ENCODE measurements around the gene BMP5.

The BMP5 gene

DNA sequence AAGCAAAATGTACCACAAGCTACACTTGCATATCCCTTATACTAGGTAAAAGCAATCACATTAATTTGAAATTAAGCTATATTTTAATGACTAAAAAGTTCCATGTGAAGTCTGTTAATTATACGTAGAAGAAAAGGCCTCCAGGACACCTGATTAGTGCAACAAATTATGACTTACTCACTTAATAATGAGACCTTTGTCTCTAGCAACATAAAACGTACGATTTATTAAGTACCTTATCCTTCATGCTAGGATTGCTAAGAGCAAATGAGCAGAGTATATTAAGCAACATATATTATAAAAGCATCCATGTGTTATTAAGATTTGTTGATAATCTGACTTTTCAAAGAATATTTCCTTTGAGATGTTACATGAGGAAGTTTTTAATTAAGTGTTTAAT is 2.5 kb downstream of the BMP5 start:
- no peak for DNase-seq (ENCODE audit: low read depth)

DNA sequence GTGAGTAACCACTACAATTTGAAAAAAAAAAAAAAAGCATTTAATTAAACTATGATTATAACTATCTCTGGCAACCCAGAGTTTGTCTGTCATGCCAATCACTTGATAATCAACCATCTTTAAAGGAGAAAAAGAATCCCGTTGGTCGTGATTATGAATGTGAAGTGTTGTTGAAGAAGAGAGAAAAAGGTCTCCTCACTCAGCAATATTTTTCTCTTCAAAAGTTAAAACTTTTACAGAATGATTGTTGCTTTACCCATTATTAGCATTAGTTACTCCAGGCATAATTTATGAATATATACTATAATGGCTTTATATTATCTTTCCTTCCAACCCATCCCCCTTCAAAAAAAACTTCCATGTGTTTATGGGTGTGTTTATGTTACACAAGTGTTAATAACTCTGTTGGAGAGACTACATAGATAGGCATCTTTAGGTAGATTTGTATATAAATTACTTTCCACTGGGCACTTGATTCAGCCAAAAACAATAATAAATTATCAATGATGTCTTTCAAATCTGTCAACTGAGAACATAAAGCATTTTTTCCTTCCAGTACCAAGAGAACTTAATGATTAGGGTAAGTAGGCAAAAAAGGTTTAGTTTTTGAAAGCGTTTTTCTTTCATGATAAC is 5.1 kb downstream of the BMP5 start:
- no peak for DNase-seq (ENCODE audit: low read depth)

DNA sequence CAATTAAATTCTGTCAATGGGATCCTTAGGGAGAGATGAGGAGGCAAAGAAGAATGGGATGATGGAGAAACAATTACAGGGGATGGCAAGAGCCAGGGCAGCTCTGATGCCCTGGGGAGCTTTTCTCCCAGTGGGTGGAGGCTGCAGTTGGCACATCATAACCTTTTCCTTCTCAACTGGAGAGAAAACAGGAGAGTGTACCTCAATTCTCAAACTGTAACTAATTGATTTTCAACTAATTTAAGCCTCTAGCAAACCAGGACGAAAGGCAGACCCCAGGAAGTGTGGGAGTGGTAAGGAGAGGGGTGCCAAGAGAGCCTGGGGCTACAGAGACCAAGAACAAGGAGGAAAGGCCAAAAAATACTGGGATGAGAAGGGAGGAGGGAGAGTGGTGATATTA is 5.7 kb downstream of the BMP5 start:
- DNase-seq (ENCODE audit: low read depth) = no peak

DNA sequence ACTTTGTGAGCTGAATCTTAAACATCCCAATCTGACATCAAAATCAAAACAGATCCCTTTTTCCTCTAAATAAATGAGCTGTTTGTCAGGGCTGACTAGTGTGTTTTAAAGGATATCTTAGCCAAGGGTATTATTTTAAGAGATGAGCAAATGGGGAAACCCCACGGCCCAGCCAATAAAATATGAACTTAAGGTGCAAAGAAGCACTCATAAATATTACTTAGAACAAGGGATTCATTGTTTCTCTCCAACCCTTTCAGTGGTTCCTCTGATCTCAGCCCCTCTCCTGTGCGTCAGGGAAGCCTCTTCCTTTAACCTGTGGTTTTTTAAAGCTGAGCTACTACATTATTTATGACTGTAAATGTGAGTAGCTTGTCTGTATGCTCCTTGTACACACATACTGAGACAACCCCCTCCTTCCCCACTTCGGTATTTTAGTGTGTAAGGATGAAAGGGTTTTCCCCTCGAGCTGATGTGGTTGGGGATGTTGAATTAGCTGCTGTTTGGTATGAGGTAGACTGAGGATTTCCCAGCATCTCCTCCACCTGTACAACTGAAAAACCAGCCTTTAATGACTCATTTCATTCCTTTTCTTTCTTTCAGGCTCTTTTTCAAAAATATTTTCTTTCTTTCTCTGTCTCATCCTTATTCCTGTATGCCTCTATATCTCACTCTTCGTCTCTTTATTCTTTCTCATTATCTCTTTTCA is 6.5 kb downstream of the BMP5 start:
- DNase-seq (ENCODE audit: low read depth) = no peak

DNA sequence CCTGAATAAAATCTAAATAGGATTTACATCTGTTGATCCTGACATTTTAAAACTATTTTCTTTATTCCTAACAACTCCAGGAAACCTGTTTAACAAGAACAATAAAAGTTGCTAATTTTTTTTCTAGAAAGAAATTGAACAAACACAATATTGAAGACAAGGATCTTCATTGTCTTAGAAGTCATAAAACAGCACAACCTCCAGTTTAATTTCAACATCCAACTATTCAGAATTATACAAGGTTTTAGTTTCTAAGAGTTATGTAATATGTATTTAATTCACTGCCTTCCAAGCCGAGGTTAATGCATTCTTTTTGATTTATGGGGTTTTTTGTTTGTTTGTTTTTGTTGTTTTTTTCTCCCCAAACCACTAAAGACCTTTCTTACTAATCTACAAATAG is 7.2 kb downstream of the BMP5 start:
- DNase-seq (ENCODE audit: low read depth) = no peak

DNA sequence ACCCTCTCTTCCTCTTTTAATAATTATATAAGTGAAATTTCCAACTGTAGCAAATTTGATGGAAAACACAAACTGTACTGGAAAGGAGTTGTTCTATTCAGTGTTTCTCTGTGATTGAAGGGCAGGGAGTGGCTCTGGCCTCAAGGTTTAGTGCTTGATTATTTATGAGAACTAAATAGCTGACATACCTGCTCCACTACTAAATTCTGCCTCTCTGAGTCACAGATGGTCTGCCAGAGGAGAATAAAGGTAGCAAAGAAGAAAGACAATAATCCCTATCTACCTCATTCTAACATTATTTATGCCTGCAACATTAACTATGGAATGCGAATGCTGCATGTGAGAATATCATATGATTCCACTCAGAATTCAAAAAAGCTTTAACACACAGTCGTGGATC is 9.3 kb downstream of the BMP5 start:
- DNase-seq (ENCODE audit: low read depth) = no peak

DNA sequence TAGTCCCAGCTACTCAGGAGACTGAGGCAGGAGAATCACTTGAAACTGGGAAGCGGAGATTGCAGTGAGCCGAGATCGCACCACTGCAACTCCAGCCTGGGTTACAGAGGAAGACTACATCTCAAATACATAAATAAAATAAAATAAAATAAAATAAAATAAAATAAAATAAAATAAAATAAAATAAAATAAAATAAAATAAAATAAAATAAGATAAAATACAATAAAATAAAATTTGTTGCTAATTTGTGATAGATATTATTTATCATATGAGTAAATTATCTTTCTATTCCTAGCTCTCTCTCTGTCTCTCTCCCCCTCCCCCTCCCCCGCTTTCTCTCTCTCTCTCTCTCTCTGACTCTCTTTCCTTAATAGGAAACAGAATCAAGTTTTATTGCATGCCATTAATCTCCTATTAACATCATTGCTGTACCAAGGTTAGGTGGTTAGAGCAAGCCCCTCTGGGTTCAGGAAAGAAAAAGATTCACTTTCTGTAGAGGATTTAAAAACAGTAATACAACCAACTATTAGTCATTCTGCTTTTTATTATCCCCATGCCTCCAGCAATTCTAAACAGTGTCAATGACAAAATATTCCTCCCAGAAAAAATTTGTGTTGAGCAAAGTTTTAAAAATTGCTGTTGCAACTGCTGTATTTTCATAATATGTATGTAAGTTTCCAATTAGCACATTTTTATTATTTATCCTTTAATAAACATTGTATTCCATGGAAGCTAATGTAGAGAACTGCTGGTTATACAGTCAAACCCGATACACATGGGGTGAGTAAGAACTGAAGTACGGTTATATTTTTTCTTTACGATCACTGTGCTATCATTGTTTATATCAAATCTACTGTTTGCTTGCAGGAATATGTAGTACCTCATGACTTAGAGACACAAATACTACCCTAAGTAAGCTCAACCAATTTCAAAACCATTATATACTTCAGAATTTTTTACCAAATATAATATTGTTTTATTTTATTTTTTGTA is 22.1 kb downstream of the BMP5 start:
- DNase-seq (ENCODE audit: low read depth) = no peak

DNA sequence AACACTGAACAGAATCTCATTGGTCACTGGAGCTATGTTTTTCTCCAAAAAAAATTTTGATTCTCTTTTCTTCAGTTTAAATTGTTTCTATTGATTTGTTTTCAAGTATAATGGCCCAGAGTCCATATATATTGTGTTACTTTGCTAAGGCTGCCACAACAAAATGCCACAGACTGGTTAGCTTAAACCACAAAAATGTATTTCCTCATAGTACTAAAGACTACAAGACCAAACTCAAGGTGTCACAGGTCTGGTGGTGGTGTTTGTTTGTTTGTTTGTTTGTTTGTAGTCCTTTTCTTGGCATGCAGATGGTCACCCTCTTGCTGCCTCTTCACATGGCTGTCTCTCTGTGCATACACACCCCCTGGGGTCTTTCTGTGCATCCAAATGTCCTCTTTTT is 34.0 kb downstream of the BMP5 start:
- DNase-seq (ENCODE audit: low read depth) = no peak

DNA sequence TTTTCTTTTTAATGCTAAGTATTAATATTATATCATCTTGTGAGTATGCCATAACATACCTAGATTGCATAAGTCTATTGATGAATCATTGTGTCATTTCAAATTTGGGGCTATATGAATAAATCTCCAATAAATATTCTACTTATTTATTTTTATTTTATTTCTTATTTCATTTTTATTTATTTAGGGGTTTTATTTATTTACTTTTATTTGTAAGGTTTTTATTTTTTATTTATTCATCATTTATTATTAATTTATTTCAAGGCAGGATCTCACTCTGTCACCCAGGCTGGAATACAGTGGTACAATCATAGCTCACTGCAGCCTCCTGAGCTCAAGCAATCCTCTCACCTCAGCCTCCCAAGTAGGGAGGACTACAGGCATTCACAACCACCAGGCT is 36.3 kb downstream of the BMP5 start:
- DNase-seq (ENCODE audit: low read depth) = no peak

DNA sequence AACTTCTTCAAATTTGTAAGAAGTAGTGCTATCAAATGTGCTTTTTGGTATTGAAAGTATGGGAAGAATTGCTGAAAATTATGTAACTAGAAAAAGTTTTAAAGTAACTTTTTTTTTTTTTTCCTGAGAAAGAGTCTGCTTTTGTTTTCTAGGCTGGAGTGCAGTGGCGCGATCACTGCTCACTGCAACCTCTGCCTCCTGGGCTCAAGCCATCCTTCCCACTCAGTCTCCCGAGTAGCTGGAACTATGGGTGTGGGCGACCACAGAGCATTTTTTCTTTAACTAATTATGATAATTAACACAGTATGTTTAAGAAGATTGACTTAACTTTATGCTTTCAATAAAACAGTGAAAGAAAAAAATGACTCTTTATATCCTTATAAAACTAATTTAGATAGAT is 38.4 kb downstream of the BMP5 start:
- no peak for DNase-seq (ENCODE audit: low read depth)

DNA sequence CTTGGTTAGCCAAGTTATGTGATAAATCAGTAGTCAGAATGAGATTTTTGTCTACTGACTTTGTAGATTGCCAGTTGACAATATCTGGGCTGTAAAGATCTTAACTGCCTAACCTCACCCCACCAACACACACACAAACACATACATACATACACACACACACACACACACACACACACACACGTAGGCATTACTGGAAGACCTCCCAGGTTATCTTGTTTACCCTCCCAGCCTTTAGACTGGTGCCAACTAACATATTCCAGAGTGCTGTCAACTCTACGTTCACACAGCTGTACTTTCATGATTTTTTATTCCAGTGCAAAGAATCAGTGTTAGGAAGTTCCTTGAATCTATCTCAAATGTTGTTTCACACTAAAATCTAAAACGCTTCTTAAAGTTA is 38.9 kb downstream of the BMP5 start:
- no peak for DNase-seq (ENCODE audit: low read depth)

DNA sequence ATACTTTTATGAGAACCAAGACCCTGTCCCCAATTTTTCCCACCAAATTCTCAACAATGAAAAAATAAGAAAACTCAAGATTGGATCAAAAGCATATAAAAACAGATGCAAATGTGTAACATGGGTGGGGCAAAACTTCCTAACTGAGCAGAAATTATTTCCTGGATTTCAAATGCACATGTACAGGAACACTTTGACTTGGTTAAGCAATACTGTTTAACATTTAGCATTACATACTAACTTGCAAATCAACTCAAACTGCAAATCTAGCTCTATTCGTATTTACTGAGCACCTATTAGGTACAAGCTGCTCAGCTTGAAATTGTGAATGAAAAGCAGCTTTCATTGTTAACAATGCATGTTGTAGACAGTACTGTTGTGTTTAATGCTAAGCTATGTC is 40.2 kb downstream of the BMP5 start:
- no peak for DNase-seq (ENCODE audit: low read depth)

DNA sequence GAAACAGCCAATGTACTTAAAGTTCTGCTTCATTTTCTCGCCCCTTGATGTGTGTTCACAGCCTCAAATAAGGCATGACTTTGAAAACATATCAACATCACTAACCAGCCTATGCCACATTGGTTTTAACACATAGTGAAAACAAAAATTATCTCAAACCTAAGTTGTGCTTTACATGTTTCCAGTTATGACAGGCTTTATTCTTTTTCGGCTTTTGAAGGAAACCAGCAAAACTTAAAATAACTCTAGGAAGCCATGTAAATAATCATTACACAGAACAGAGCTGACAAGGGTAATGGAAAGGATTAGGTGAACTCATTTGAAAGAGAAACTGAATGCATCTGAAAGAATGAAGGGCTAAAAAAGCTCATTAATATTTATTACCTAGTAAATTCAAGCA is 42.1 kb downstream of the BMP5 start:
- no peak for DNase-seq (ENCODE audit: low read depth)

DNA sequence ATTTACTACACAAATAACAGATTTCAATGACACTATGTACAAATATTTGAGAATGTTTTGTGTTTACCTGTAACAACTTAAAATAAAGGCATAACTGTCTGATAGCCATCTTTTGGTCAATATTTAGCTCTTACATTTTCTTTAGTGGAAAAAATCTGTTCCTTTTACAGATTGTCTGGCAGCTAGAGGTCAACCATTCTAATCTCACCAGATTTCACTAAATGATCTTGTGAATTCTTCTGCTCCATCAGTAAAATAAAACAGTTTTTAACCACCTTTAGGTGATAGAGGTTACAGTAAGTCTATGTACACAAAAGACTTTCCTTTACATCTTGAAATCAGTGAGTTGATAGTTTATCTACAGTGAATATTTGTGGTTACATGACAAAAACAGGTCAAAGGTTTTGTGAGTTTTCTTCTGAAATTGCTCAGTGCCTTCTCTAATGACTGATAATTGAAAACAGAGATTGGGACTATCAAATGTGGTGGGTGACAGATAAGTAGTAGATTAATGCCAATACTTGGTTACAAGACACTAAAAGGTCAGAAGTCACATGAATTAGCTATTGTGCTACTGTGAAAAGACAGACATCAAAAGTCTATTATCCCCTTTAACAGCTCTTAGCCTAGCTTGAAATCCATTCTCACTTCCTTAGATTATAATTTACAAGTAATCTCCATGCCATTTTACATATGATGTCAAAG is 47.4 kb downstream of the BMP5 start:
- no peak for DNase-seq (ENCODE audit: low read depth)

DNA sequence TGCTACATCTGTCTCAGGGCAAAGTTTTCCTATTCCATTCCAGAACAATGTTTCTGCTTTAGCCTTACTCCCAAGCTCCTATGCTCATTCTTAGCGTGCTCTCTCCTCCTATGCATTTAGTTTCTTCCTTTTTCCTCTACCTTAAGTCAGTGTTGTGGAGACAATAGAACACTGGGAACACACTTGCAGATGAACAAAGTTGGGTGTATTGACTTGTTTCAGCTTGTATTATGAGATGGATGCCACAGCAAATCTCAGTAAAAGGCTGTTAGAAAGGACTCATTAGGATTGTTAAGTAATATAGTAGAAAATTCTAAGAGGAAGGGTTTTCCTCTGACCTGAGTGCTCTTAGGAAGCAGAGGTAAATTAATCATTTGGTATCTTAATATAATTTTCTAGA is 48.4 kb downstream of the BMP5 start:
- no peak for DNase-seq (ENCODE audit: low read depth)

DNA sequence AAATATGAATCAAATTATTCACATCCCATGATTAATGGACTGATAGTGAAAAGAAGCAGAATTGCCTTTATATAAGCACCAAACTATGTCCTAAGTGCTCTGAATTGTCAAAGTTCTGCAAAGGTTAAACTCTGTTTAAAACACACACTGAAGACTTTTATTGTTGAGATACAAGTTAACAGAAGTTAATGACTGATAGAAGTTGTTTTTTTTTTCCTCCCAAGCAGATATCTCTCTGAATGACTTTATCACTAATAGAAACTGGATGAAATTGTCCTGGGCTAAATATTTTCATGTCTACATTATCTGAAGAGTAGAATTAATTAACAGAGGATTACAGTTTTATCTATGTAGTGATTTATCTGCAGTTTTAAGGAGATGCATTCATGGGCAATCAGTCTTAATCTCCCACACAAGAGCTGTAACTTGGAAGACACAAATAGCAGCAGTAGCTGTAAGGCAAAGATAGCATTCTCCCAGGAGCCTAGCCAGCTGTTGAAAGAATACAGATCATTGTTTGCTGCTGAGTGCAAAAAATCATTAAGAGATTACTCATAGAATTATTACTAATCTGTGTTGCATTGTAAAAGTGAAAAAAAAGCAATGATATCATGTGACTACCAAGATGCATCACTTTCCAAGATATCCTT is 49.9 kb downstream of the BMP5 start:
- no peak for DNase-seq (ENCODE audit: low read depth)

DNA sequence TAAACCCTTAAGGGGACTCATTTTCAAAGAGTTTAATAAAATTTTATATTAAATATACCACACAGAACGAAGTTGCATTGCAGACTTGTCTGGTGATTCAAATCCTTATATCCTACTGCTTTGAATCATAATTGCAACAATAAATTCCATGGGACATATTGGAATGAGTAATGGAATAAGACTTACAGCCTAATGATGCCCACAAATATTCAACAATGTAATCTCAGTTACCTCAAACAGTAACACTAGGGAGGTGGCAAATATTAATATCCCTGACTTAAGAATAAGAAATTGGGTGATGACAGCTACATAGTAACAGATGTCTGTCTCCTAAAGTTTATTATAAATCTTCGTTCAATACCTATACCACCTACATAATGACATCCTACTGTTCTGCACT is 52.6 kb downstream of the BMP5 start:
- no peak for DNase-seq (ENCODE audit: low read depth)

DNA sequence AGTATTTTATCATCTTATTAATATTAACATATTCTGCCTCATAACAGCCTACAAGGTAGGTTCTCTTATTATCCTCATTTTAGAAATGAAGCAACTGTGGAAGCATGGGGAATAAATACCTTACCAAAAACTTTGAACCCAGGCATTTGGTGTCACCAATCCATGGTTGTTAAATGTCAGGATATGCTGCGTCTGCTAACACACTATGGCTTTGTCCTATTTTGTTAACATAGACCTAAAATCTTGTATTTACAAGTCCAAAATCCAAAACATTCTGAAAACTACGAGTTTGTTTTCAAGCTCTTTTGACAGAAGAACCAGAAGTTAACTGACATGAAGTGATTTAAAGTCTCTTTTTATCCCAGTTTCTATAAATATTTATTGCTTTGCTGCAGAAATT is 53.4 kb downstream of the BMP5 start:
- DNase-seq (ENCODE audit: low read depth) = no peak

DNA sequence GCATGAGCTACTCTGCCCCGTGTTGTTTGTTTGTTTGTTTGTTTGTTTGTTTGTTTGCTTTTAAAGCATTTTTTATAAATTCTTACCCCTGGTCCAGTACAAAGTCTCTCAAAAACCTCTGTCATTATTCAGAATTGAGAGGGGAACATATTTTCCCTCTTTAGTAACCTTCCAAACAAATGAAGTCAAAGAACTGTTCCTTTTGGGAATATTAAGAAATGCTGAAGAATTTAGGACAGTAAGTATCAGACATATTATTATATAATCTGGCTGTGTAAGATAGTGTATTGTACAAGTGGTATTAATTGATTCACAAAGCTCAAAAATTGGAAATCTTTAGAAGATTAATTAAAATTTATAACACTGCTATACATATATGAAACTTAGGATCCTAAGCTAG is 54.7 kb downstream of the BMP5 start:
- no peak for DNase-seq (ENCODE audit: low read depth)

DNA sequence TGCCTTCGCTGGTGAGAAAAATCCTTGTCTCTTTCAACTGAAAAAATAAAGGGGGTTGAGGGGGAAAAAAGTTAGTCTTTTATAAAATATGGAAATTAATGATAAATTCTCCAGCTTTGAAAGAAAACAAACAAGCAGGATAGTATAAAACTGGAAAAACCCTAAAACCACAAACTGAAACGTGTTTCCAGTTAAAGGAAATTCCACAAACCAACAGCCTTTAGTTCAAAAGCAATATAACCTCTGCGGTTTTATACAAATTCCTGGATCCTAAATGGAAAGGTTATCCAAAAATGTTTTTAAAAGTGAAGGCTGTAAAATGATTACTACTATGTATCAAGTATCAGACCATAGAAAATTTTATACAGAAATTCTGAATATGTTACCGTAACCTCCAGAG is 55.6 kb downstream of the BMP5 start:
- no peak for DNase-seq (ENCODE audit: low read depth)

DNA sequence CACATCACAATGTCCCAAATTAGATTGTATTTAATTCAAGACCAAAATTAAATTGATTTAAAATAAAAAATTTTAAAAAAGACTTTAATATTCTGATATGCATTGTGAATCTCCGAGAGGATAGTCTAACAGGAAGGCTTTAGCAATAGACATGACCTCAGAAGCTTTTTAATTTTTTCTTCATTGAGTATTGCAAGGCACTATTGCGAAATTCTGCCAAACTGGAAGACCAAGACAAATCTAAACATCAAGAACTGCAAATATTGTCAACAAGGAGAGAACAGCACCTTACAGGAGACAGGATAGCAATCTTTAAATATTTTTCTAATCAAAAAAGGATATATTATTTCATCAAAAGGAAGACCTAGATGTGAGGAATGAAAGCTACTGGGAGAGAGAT is 56.9 kb downstream of the BMP5 start:
- no peak for DNase-seq (ENCODE audit: low read depth)

DNA sequence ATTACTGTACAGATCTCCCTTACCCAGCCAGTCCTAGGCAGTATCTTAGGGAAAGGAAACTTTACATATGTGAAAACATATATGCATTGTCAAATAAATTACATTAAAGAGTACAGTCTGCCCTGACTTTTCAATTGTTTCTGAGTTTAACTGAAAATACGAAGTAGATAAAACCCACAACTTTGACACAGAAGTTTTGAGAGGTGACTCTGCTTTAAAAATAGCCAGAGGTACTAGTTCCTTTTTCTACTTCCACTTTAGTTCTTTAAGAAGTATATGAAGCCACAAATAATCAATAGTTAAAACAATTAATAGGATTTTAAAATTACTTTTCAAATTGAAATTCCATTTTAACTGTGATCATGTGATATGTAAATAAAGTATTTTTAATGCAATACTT is 62.9 kb downstream of the BMP5 start:
- DNase-seq (ENCODE audit: low read depth) = no peak
